BLaER1 (cell line): ENCODE data around the gene DYSF.

ENCODE experiments used
- H3K27ac ChIP-seq: shearing (Covaris generic); formaldehyde crosslinking; 2 replicates; pipeline ENCODE4 v1.8.1; 2022
- H3K27me3 ChIP-seq: shearing (Covaris generic); formaldehyde crosslinking; 2 replicates; pipeline ENCODE4 v1.8.1; 2022
- H3K36me3 ChIP-seq: shearing (Covaris generic); formaldehyde crosslinking; 2 replicates; pipeline ENCODE4 v1.8.1; 2022
- H3K4me1 ChIP-seq: shearing (Covaris generic); formaldehyde crosslinking; 2 replicates; pipeline ENCODE4 v1.8.1; 2022
- H3K4me2 ChIP-seq: shearing (Covaris generic); formaldehyde crosslinking; 2 replicates; pipeline ENCODE4 v1.8.1; 2022
- H3K4me3 ChIP-seq: shearing (Covaris generic); formaldehyde crosslinking; 2 replicates; pipeline ENCODE4 v1.8.1; 2022
- H3K9ac ChIP-seq: shearing (Covaris generic); formaldehyde crosslinking; 2 replicates; pipeline ENCODE4 v1.8.1; 2022
- H3K9me3 ChIP-seq: shearing (Covaris generic); formaldehyde crosslinking; 2 replicates; pipeline ENCODE4 v1.8.1; 2022
- H4K20me1 ChIP-seq: shearing (Covaris generic); formaldehyde crosslinking; 2 replicates; pipeline ENCODE4 v1.8.1; 2022
- Cebpa-rat ChIP-seq: shearing (Covaris generic); IDR thresholded peaks from 2 replicates; pipeline ENCODE4 v1.8.1; 2022

DYSF gene

DNA sequence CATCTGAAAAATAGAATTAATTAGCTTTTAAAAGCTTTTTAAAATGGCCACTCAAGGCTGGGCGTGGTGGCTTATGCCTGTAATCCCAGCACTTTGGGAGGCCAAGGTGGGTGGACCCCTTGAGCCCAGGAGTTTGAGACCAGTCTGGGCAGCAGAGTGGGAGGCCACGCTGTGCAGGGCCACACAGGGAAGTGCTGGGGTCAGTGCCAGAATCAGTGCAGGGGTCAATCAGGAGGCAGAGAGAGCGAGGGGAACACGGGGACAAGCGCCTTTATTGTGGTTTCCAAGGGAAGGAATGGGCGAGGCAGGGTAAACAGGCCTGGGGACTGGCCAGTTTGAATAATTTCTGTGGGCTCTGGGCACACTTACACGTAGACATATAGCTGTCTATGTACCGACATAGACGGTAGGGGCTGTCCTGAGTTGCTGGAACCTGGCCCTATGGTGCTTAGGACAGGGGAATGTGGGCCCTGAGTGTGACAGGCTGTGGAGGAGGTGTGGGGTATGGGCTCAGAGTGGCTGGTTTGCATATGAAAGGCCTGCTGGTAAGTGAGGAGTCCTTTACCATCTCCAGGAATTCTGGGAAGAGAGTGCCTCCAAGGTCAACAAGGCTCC is 42.9 kb downstream of the DYSF start:
- Histone ChIP-seq H3K36me3 (no peaks in the 10 kb centered on the region), H3K4me1 (peaks cover 16% of the 10 kb centered on the region), H3K4me2 (no peak overlapping the region), H3K27ac (no peak overlapping the region), H3K4me3 (no peak overlapping the region), H3K27me3 (no peaks in the 10 kb centered on the region), H3K9ac (no peak overlapping the region), H3K9me3 (0 out of 2 replicates have a peak, but pooled peaks cover 4% of the 10 kb centered on the region), H4K20me1 (no peaks in the 10 kb centered on the region)
- no peak for TF ChIP-seq Cebpa-rat

DNA sequence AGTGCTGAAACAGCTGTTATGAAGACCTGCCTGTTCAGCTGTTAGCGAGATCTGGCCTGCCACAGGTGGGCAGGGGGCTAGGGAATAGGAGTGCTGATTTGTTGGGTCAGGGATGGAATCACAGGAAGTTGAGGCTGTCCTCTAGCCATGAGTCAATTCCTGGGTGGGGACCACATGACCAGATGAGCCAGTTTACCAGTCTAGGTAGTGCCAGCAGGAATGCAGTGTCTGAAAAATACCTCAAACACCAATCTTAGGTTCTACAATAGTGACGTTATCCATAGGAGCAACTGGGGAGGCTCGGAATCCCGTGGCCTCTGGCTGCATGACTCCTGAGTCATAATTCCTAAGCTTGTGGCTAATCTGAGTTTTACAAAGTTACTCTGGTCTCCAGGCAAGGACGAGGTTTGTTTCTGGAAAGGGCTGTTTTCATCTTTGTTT is 44.9 kb downstream of the DYSF start:
- H3K9me3 ChIP-seq: no peaks in the 10 kb centered on the region
- no peaks in the 10 kb centered on the region for H3K27me3 ChIP-seq
- H3K4me1 ChIP-seq: peaks cover 16% of the 10 kb centered on the region
- no peak for TF ChIP-seq Cebpa-rat
- no peak overlapping the region for H3K27ac ChIP-seq
- no peak overlapping the region for H3K4me3 ChIP-seq
- no peaks in the 10 kb centered on the region for H3K36me3 ChIP-seq
- H3K4me2 ChIP-seq: no peak overlapping the region
- H4K20me1 ChIP-seq: no peaks in the 10 kb centered on the region
- no peak overlapping the region for H3K9ac ChIP-seq

DNA sequence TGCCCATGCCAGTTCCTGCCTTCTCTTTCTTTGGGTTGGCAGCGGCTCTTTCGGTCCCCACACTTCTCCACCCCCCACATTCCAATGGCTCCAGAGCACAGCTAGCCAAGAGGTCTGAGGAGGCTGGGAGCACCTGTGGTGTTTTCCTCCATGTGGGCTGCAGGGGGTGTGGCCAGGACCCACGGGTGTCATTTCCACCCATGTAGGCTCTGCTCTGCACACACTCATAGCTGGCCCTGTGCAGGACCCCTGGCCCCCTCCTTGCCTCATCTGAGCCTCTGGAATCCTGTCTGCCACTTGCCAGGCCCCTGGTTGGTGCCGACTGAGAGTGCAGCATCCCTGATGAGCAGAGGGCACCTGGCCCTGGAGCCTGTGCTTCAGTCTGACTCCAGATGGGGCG is 46.3 kb downstream of the DYSF start:
- Histone ChIP-seq H3K9ac (no peak overlapping the region), H3K27ac (peak overlapping the region; percentile 73; the same call in 1 of the 2 replicates), H3K4me3 (no peak overlapping the region), H4K20me1 (no peaks in the 10 kb centered on the region), H3K9me3 (no peaks in the 10 kb centered on the region), H3K4me1 (peaks cover 16% of the 10 kb centered on the region), H3K36me3 (no peaks in the 10 kb centered on the region), H3K4me2 (peak overlapping the region; percentile 79), H3K27me3 (no peaks in the 10 kb centered on the region)
- TF ChIP-seq Cebpa-rat: no peak

DNA sequence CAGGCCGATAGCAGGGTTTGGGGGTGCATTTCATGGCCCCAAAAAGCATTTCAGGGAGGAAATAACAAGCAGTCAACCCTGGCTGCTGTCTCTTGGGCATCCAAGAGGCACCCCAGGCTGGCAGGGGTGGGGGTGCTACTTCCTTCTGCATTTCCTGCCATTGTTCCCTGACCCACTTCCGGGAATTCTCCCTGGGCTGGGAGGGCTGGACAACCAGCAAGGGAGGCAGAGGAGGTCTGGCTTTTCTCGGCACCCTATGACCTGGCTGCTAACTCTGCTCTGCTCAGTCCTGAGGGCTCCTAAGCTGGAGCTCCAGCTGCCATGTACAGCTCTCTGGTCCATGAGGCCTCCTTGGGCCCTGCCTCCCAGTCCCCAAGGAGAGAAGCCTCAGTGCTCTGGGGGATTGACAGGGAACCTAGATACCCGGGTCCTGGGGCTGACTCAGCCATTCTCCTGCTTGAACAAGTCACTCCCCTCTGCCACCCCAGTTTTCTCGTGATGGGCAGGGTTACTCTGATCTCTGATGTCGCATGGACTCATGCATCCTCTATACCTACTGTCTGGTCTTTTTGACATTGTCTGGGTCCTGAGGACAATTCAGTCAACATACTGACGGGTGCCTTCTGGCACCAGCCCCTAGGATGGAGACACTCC is 47.2 kb downstream of the DYSF start:
- Histone ChIP-seq H3K4me2 (peak overlapping the region; percentile 79), H3K27me3 (no peaks in the 10 kb centered on the region), H3K9me3 (no peaks in the 10 kb centered on the region), H3K9ac (peak overlapping the region; percentile 7; the same call in 1 of the 2 replicates), H4K20me1 (no peaks in the 10 kb centered on the region), H3K4me3 (no peak overlapping the region), H3K27ac (peak overlapping the region; percentile 73), H3K4me1 (peaks cover 16% of the 10 kb centered on the region), H3K36me3 (no peaks in the 10 kb centered on the region)
- TF ChIP-seq Cebpa-rat: no peak

DNA sequence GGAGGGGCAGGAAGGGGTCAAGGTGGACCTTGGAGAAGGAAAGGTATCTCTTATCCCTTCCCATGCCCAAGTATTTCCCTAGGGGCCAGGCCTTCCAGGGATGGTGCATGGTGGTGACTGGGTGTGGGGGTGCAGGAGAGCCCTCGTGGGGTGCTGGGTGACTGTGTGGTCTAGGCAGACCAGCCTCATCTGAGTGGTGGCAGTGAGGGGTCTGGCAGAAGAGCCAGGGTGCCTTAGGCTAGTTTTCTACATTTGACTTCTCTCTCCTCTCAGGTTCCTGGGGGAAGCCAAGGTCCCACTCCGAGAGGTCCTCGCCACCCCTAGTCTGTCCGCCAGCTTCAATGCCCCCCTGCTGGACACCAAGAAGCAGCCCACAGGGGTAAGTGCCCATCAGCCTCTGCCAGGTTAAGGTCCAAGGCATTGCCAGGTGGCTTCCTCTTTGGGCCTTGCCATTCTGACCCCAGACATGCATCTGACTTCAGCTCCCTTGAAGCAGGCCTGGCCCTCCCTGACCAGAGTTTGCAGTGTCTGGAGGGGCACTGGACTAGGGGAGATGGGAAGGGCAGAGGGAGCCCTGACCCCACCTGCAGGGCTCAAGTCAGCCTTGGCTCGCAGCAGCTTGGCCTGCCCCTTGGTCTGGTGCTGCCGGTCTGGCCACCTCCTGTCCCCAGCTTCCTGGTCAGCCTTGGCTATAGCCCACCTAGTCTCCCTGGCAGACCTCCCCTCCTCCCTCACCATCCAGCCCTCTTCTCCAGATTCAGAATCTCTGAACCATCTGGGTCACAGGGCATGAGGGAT is 49.8 kb downstream of the DYSF start:
- no peaks in the 10 kb centered on the region for H3K36me3 ChIP-seq
- no peaks in the 10 kb centered on the region for H4K20me1 ChIP-seq
- TF ChIP-seq Cebpa-rat: no peak
- H3K9ac ChIP-seq: no peak overlapping the region
- H3K27me3 ChIP-seq: no peaks in the 10 kb centered on the region
- H3K27ac ChIP-seq: no peak overlapping the region
- H3K4me1 ChIP-seq: peaks cover 27% of the 10 kb centered on the region
- H3K4me2 ChIP-seq: no peak overlapping the region
- H3K4me3 ChIP-seq: no peak overlapping the region
- no peaks in the 10 kb centered on the region for H3K9me3 ChIP-seq

DNA sequence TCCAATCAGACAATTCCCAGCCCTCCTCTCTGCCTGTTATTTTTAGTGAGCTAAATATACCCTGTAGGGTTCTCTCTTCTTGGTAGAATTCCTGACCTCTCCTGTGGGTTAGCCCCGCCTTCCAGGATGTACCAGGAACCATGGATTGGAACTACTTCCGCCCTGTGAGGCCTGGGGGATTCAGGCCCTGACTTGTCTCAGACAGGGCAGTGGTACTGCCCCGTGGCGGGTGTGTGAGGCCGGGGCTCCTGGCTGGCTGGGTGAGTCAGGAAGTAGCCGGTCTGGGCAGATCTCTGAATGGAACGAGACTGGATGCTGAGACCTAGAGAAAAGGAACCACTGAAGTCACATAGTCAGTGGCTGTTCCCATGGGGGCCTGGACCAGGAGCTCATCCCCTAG is 50.5 kb downstream of the DYSF start:
- Histone ChIP-seq H3K4me3 (no peak overlapping the region), H3K9me3 (no peaks in the 10 kb centered on the region), H3K4me2 (no peak overlapping the region), H3K27me3 (no peaks in the 10 kb centered on the region), H4K20me1 (no peaks in the 10 kb centered on the region), H3K4me1 (peaks cover 27% of the 10 kb centered on the region), H3K27ac (no peak overlapping the region), H3K9ac (no peak overlapping the region), H3K36me3 (no peaks in the 10 kb centered on the region)
- no peak for TF ChIP-seq Cebpa-rat

DNA sequence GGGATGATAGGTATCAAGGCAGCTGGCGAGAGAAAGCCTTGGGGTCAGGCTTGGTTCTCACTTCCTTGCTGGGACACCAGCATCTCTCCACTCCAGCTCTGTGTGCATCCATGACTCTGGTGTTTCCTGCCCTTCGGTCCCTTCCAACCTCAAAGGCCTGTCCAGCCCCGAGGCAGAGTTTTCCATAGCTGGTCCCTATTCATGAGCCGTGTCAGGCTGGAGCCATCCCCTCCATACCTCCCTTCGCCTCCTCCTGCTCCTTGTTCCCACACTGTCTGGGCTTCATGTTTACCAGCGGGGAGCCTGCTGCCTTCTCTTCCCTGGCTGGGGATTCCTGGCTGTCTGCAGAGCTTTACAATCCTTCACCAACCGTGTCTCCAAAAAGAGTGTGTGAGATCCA is 51.2 kb downstream of the DYSF start:
- Histone ChIP-seq H3K27me3 (no peaks in the 10 kb centered on the region), H3K4me3 (no peak overlapping the region), H3K36me3 (no peaks in the 10 kb centered on the region), H3K9me3 (no peaks in the 10 kb centered on the region), H4K20me1 (no peaks in the 10 kb centered on the region), H3K27ac (no peak overlapping the region), H3K9ac (no peak overlapping the region), H3K4me1 (peaks cover 28% of the 10 kb centered on the region), H3K4me2 (no peak overlapping the region)
- no peak for TF ChIP-seq Cebpa-rat

DNA sequence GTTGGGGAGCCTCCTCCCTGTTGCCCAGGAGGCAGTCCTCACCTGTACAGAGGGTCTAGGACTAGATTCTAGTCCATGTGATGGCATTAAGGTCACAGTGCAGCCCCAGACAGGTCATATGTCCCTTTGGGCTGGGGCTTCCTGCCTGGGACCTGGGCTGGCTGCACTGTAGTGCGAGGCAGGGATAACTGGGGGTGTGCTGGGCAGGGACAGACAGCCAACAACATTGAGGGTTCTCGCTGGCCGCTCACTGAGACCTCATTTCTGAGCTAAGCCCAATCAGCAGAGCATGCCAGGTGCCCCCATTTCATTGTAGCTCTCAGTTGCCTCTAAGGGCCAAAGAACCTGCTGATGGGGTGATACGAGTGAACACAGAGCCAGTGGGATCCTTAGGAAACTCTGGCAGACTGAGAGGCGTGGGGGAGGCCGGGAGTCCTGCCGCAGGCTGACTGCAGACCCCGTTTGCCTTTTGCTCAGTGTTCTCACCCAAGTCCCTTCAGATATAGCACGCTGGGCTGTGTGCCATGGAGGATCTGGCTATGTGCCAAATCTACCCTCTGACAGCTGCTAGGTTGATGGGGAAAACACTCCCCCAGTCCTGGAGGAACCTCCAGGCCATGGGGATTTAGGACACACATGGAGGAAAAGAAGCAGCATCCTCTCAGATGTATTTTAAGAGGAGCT is 51.9 kb downstream of the DYSF start:
- no peaks in the 10 kb centered on the region for H3K27me3 ChIP-seq
- H3K36me3 ChIP-seq: no peaks in the 10 kb centered on the region
- no peak overlapping the region for H3K9ac ChIP-seq
- H3K27ac ChIP-seq: no peak overlapping the region
- no peak overlapping the region for H3K4me3 ChIP-seq
- peaks cover 28% of the 10 kb centered on the region for H3K4me1 ChIP-seq
- no peaks in the 10 kb centered on the region for H3K9me3 ChIP-seq
- no peaks in the 10 kb centered on the region for H4K20me1 ChIP-seq
- TF ChIP-seq Cebpa-rat: no peak
- no peak overlapping the region for H3K4me2 ChIP-seq

DNA sequence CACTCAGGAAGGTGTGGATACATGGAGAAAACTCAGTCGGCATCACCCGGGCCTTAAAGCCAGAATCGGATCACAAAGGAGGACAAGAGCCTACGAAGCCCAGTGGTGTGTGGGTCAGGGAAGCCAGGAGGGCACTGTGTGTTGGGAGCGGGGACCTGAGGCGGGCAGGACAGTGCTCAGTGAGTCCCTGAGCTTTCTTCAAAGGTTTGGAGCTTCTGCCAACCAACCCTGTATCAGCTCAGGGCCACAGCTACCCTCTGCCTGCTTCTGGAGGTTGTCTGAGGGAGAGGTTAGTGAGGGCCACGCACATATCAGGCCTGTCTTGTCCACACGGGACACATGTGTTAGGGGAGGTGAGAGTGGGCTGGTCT is 52.4 kb downstream of the DYSF start:
- no peaks in the 10 kb centered on the region for H3K36me3 ChIP-seq
- no peaks in the 10 kb centered on the region for H4K20me1 ChIP-seq
- TF ChIP-seq Cebpa-rat: no peak
- no peak overlapping the region for H3K27ac ChIP-seq
- no peak overlapping the region for H3K9ac ChIP-seq
- H3K4me1 ChIP-seq: peaks cover 28% of the 10 kb centered on the region
- H3K9me3 ChIP-seq: no peaks in the 10 kb centered on the region
- no peak overlapping the region for H3K4me3 ChIP-seq
- no peak overlapping the region for H3K4me2 ChIP-seq
- no peaks in the 10 kb centered on the region for H3K27me3 ChIP-seq
